HuH-7 (cell line): ENCODE data around the gene TTC9.

Experiments used
- DNase-seq: peaks from one replicate; pipeline ENCODE4 v3.0.0; 2011; ENCODE audit warnings: low spot score

Gene TTC9

DNA sequence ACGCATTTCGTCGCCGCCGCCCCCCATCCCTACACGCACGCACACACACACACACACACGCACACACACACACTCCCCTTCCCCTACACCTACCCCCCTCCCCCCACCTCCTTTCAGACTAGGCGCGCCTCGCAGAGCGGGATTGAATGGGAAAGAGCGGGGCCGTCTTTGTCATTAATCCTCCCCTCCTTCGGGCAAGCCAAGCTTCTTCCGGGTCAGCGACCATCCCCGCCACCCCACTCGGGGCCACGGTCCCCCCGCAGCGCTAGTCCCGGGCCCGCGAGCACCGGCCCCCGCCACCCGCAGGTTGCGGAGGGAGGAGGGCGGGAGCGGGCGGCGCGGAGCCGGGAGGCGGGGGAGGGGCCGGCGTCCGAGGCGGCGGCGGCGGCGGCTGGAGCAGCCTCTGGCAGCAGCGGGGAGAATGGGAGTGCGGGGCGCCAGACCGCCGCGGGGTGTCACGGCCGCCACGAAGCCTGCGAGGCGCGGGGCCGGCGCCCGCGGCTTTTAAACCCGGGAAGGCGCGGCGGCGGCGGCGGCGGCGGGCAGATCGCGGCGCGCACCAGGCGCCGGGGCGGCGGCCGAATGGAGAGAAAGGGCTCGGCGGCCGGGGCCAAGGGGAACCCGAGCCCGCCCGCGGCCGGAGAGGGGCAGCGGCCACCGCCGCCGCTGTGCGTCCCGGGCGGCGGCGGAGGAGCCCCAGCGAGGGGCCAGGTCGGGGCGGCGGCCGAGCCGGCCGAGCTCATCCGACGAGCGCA, at the start of gene TTC9:
TSS of gene TTC9 (plus strand) at position 369 of the 755 bp plus-strand sequence. CDS start at position 583, 214 bp downstream.
- peak; percentile 52 for DNase-seq

DNA sequence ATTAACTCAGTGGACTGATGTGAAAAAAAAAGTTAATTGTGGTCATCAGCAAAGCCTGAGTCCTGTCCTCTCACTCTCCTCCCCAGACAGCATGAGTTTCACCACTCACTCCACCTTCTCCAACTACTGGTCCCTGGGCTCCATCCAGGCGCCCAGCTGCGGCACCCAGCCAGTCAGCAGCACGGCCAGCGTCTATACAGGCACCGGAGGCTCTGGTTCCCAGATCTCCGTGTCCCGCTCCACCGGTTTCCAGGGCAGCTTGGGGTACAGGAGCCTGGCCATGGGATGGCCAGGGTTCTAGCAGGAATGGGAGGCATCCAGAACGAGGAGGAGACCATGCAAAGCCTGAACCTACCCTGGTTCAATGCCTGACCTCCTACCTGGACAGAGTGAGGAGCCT, 47.3 kb upstream of the TTC9 start:
- no peak for DNase-seq

GRCh38 chr14:70595443-70596185, 46.1 kb upstream of the TTC9 start:
- DNase-seq: no peak

DNA sequence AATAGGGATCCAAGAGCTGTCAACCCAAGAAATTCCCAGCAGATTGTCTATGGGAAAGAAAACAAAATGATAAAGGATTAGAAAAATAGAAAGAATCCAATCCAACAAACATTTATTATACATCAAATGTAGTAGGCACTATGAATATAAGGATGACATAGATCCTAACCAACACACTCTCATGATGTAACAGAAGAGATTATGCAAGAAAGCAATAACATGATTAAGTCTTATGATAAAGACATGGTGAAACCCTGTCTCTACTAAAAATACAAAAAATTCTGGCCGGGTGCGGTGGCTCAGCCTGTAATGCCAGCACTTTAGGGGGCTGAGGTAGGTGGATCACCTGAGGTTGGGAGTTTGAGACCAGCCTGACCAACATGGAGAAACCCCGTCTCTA, 44.0 kb upstream of the TTC9 start:
- DNase-seq: no peak

DNA sequence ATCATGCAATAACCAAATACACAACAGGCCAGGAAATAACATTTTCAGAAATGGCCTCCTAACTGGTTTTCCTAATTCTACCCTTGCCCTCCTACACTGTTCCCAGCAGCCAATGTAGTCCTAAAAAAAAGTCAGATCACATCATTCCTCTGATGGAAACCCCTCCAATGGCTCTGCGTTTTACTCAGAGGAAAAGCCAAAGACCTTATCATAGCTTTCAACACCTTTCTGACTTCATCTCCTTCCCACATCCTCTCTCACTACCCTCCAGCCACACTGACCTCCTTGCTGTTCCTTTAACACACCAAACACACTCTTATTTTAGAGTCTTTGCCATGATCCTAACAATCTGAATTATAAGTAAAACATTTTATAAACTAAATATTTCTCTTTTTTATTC, 42.4 kb upstream of the TTC9 start:
- no peak for DNase-seq

- DNase-seq: peak; percentile 75
Measured at GRCh38 chr14:70600382-70601157, 41.1 kb upstream of the TTC9 start, which contains the start of gene MED6. MED6 (minus strand) TSS chr14:70600655; CDS start chr14:70600637, 18 bp downstream.

GRCh38 chr14:70601162-70601561, 40.6 kb upstream of the TTC9 start:
- no peak for DNase-seq

- no peak for DNase-seq
Measured at GRCh38 chr14:70602254-70602653, 39.5 kb upstream of the TTC9 start.

- DNase-seq: no peak
Measured at GRCh38 chr14:70611216-70611615, 30.5 kb upstream of the TTC9 start.

- DNase-seq: no peak
Measured at GRCh38 chr14:70616646-70617045, 25.1 kb upstream of the TTC9 start.

GRCh38 chr14:70618314-70618713, 23.4 kb upstream of the TTC9 start:
- DNase-seq: no peak

DNA sequence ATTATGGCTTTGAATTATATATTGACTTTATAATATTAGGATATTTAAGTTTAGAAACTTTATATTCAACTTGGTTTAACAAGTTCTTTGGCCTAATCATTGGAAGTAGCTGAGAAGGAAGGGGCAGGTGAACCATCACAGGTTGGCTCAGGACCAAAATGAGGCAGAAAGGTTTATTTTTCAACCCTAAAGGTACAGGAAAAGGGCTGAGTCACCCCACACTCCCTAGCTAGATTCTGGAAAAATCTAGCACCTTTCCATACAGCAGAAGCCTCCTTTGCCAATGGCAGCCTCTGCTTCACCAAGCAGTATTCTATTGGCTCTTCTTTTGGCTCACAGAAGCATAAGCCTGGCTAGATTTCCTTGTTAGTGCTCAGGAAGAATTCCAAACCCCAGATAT, 22.0 kb upstream of the TTC9 start:
- DNase-seq: no peak

GRCh38 chr14:70622111-70622712, 19.5 kb upstream of the TTC9 start:
- peak; percentile 33 for DNase-seq

DNA sequence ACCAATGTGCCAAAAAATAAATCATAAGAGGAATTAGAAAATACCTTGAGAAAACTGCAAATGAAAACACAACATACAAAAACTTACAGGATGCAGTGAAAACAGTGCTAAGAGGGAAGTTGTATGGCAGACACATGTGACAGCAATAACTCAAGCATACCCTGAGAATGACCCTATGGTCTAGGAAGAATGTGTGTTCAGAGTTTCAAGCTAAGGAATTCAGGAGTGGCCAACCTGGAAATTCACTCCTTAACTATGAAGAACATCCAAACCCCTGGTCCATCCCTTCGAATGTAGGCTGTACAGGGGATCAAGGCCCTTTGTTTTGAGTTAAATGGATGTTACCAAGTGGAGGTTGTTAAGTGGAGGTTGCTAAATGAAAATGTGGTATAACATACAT, 16.7 kb upstream of the TTC9 start:
- DNase-seq: no peak

GRCh38 chr14:70631948-70632347, 9.8 kb upstream of the TTC9 start:
- no peak for DNase-seq

GRCh38 chr14:70635971-70636595, 5.6 kb upstream of the TTC9 start:
- no peak for DNase-seq

DNA sequence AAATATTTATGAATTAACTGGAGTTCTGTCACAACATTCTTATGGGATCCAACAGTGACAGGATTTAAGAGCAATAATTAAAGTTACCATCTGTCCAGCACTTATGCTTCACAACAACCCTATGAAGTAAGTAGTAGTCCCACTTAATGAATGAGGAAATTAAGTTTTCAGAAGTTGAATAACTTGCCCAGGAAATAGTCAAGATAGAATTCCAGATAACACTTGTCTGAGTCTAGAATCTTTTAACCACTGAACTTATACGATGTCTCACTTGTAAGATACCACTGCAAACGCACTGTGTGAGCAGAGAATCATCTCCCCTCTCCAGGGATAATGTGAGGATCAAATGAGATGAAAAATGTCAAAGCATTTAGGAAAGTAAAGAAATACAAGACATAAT, 3.3 kb upstream of the TTC9 start:
- no peak for DNase-seq

DNA sequence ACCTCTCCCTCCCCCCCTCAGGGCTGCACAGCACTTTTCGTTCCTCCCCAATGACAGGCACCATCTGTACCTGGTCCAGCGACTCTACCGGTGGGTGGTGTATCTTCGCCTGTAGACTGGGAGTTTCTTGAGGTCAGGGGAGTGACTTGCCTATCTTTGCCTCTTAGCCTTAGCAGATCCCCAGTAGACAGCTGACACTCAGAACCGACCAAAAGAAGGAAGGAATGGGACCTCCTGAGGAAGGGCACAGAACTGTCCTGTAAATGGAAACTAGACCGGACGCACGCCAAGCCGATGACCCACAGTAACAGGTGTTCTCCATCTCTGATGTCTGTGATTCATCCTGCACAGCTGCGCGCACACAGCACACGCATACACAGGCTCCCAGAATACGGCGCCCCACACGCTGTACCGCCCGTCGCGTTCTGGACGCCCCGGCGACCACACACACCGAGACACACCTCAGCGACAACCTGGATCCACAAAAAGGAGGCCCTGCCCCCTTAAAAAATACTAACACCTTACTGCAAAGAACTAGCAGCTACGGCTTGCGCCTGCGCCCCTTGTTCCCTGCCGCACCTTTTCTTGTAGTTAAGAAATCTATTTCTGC, 673 bp upstream of the TTC9 start:
- DNase-seq: peak; percentile 12

DNA sequence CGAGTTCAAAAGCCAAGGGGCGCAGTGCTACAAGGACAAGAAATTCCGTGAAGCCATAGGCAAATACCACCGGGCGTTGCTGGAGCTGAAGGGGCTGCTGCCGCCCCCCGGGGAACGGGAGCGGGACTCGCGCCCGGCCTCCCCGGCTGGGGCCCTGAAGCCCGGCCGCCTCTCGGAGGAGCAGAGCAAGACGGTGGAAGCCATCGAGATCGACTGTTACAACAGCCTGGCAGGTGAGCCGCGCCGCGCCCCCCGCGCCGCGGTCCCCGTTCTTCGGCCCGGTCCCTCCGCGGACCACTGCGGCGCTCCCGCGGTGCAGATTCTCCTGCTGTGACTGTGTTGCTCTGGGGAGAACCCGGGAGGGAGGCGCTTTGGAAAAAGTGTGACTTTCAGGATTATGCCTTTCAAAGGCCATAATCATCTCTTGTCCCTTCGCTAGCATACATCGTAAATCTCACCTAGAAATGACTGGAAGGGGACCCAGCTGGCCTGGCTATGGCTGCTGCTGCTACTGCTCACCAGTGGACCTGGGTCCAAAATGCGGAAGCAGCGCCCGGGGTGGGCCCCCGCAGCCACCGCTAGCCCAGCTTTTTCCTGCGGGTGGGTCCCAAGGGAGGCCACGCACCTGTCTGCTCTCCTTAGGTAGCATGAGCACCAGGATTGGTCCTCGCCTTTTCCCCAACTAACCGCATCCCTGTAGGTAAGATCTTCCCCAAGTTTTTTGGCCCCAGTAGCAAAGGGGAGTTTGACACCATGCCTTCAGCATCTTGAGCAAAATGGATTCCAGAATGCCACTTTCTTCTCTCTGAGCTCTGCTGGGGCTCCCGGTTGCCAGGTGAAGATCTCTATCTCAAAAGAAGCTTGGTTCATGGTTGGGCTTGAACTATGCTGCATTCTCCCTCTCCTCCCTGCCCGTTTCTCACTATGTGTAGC, 853 bp downstream of the TTC9 start:
- peak; percentile 19 for DNase-seq

DNA sequence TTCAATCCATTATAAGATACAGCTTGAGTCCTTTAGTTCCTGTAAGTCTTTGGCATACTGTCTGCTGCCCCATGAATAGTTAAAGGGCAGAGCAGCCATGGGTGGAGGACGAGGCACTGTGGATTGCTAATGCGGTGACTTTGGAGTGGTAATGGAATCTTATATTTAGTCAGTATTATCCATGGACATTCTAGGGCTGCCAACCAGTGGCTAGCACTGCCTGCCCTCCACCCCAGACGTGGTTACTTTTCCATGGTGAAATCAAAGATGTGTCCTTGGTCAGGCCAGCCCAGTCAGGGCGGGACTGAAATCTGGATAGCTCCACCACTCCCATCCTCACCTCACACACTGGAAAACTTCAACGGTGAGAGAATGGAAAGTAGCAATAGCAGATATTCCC, 2.3 kb downstream of the TTC9 start:
- DNase-seq: no peak
